Activated T-cell treated with anti-CD3 and anti-CD28 coated beads for 48 hours (primary cell): ENCODE results near the gene GRID2.

Experiments used
- DNase-seq: peaks from one replicate; pipeline ENCODE4 v3.0.0-alpha.2; 2020; ENCODE audit warnings: low read depth

GRID2 gene

GRCh38 chr4:93407493-93408275 is 1103.9 kb downstream of the GRID2 start:
- DNase-seq = no peak

DNA sequence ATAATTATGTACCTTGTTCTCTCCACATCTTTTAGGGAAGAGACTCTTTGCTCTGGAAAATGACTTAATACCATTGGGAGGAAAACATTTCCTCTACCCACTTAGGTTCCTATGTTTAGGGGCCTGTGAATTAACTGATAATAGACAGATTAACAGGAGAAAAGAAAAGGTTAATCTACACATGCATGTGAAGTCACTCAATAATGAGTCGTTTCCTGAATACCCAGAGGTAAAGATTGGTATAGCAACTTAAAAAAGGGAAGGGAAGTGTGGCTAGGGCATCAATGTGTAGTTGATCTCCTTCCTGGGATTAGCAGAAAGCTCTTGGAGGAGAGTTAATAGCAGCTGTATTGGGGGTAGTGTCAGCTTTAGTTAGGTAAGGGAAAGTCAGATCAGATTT is 1105.3 kb downstream of the GRID2 start:
- no peak for DNase-seq

DNA sequence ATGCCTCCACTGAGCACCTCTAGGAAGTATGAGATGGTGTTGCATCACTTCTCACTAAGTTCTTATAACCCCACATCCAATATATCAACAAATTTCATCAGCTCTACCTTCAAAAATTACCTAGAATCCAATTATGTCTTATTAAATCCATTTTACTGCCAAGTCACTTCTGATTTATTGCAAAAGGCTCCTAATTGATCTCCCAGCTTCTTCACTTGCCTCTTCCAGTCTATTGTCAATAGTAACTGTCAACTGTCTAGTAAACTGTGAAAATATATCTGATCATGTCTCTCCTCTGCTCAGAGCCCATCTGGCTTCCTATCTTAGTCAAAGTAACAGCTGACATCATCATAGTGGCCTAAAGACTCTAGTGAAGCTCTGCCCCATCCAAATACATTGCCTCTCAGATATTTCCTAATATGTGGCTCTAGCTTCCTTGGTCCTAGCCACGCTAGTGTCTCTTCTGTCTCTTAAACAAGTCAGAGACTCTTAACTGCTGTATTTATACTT is 1110.3 kb downstream of the GRID2 start:
- DNase-seq = no peak

- DNase-seq = no peak
These were observed 1112.8 kb downstream of the GRID2 start for GRCh38 chr4:93416344-93417128.

- no peak for DNase-seq
These were observed 1127.6 kb downstream of the GRID2 start for GRCh38 chr4:93431371-93431770.

GRCh38 chr4:93433840-93434239 is 1130.1 kb downstream of the GRID2 start:
- DNase-seq = no peak

- DNase-seq = no peak
These were observed 1132.3 kb downstream of the GRID2 start for GRCh38 chr4:93436000-93436626.

DNA sequence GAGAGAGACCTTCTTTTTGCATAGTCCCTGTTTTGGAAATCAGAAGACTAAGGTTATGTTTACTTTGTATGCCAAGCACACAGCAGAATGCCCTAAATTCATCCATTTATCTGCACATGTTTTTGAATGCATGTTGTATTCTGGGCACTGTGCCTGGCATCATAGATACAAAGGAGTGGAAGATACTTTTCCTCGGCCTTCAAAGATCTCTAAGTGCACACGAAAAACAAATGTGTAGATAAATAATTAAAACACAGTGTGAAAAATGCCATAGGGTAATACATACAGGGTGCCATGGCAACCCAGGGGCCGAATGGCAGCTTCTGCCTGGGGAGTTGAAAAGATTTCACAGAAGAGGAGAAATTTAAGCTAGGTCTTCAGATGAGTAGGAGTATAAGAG is 1134.2 kb downstream of the GRID2 start:
- no peak for DNase-seq

- DNase-seq = no peak
These were observed 1141.1 kb downstream of the GRID2 start for GRCh38 chr4:93444860-93445259.

DNA sequence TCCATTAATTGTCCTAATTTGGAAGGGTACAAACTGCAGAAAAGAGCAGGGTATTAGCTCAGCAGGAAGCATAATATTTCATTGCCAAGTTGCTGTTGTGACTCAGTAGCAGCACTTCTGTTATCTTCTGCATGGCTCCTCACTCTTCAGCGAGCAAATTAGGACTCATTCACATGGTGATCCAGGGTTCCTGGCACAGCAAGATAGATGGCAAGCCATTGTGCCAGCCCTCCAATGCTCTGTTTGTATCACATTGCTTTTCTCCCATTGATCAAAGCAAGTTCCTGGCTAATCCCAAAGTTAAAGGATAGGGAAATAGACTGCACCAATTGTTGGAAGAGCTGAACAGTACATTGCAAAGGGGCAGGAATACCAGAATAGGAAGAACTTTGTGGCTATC is 1142.3 kb downstream of the GRID2 start:
- no peak for DNase-seq

- DNase-seq = no peak
These were observed 1145.0 kb downstream of the GRID2 start for GRCh38 chr4:93448691-93449293.

GRCh38 chr4:93451954-93452353 is 1148.2 kb downstream of the GRID2 start:
- no peak for DNase-seq

- no peak for DNase-seq
These were observed 1157.8 kb downstream of the GRID2 start for GRCh38 chr4:93461541-93461940.

- no peak for DNase-seq
These were observed 1162.7 kb downstream of the GRID2 start for GRCh38 chr4:93466446-93466845.

DNA sequence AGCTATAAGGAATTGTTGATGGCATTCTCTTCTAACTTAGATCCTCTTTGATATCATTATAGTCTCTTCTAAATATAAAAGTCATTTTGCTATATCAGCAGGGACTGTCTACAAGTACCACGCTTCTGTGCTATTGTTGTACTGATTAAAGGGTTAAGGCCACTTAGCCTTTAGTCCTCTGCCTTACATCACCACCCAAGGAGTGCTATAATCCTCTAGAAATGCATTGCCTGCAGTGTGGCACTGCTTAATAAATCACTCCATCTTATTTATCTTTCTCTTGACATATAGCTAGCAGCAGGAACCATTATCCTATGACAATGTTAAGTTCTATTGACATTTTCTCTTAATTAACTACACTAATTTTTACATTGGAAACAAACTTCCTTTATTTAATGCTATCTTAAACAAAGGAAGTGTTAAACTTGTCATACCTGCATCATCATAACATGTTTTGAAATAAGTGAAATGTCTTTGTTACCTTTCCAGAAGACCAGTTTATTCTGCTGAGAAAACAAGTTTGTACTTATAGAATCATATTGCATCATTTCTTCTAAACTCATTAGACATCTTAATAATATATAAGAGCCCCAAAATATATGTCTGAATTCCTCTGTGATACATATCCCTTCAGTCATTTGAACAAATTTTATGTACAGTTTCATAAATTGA is 1163.9 kb downstream of the GRID2 start:
- DNase-seq = no peak

DNA sequence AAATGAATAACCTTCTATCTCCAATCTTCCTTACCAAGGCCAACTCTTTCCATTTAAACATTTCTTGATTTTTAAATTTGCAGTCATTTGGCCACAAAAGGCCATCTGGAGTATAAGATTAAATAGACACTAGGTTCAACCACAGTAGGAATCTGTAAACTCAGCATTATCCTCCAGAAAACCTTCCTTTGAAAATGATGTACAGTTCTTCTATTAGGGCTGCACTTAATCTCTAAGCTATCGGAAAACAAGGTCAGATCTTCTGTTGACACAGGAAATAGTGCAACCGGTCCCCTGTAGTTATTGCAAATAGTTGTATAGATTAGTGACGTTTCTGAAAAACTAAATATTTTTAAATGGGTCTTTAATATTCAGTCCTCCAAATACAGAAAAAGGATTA is 1165.8 kb downstream of the GRID2 start:
- DNase-seq = no peak

GRCh38 chr4:93475730-93476129 is 1172.0 kb downstream of the GRID2 start:
- no peak for DNase-seq

GRCh38 chr4:93478805-93479204 is 1175.0 kb downstream of the GRID2 start:
- no peak for DNase-seq

DNA sequence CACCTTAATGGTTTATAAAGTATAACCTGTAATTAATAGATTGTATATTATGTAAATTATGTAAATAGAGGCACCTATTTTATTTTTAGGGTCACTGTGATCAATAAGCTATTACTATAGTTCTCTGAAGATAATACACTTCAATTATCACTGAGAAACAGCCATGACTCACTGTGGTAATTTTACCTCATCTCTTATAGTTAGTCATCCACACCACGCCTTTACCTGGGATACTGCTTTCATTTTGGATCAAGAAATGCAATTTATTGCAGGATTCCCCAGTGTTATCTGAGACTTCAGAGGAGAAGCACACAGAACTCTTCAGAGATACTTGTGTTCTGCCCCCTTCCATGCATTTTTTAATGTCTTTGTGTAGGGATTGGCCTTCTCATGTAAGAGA is 1176.7 kb downstream of the GRID2 start:
- no peak for DNase-seq

- DNase-seq = no peak
These were observed 1191.6 kb downstream of the GRID2 start for GRCh38 chr4:93495346-93495745.

- no peak for DNase-seq
These were observed 1197.5 kb downstream of the GRID2 start for GRCh38 chr4:93501244-93501643.

GRCh38 chr4:93501946-93502345 is 1198.2 kb downstream of the GRID2 start:
- no peak for DNase-seq
